HCT116 (cell line): ENCODE measurements around the gene CAMK2A. TPM values are rescaled to one million over a fixed set of nuclear protein-coding genes. Genes with fewer than 3 reads are reported as not detected.

Source experiments
- ATAC-seq: fragments of 200-7000 bp; cut with Tn5 transposase; 2 replicates; pipeline ENCODE4 v1.9.1; 2020; ENCODE audit warnings: mild to moderate bottlenecking, moderate library complexity
- BruUV-seq: library from RNA; stranded (reverse); fragments of 400-500 nt; replicated peaks from 2 replicates; lab custom pipeline; 2021; lab: Mats Ljungman, UMichigan
- CTCF ChIA-PET: fragments of 300-600 bp; sonication (Branson Sonifier 250); formaldehyde crosslinking; loops from one replicate; lab custom pipeline; 2021; ENCODE audit warnings: antibody characterized with exemption; lab: Charles Lee
- POLR2A ChIA-PET: fragments of 300-600, 350-600 bp; sonication (Branson Sonifier 250); formaldehyde crosslinking; loops from one replicate; lab custom pipeline; 2021; ENCODE audit warnings: antibody characterized with exemption; lab: Charles Lee
- RAD21 ChIA-PET, 2 experiments: fragments of 300-600 bp; sonication (Branson Sonifier 250); formaldehyde crosslinking; loops; one replicate each; lab custom pipeline; 2023; ENCODE audit warnings: low total read pairs in 2 of 2; ENCODE audit not compliant: uncharacterized antibody in 2 of 2, unreplicated experiment in 2 of 2, low non-redundant PET in 1 of 2; lab: Charles Lee
- DNase-seq: peaks from one replicate; pipeline ENCODE4 v3.0.0-alpha.2; 2010; ENCODE audit warnings: low read depth, low spot score
- H2AFZ ChIP-seq: fragments of 200-600 bp; shearing (Covaris generic), sonication (generic); 2 replicates; pipeline ENCODE4 v1.6.1; 2017; ENCODE audit warnings: low read depth, mixed run types, mixed read lengths, antibody characterized with exemption, low read length; ENCODE audit not compliant: poor library complexity, severe bottlenecking
- H3K27ac ChIP-seq: 2 replicates; pipeline ENCODE4 v1.5.1; 2012; ENCODE audit warnings: low read depth, low read length
- H3K27me3 ChIP-seq: fragments of 200-600 bp; sonication (generic); 2 replicates; pipeline ENCODE4 v1.6.1; 2016; ENCODE audit warnings: mixed run types, low read length, mixed read lengths; ENCODE audit not compliant: insufficient read depth
- H3K36me3 ChIP-seq, 2 experiments: fragments of 200-500 bp in 1 of 2; fragments of 200-600 bp in 1 of 2; sonication (Bioruptor generic) in 1 of 2; sonication (generic) in 1 of 2; 2 replicates each; pipeline versions ENCODE4 v1.5.1 to v1.6.1; 2014 to 2016; ENCODE audit warnings: low read length in 2 of 2, inconsistent platforms in 1 of 2, mixed read lengths in 1 of 2, mixed run types in 1 of 2; ENCODE audit not compliant: insufficient read depth in 2 of 2, control insufficient read depth in 1 of 2
- H3K4me1 ChIP-seq, 2 experiments: fragments of 200-600 bp in 1 of 2; sonication (generic) in 1 of 2; 2 replicates each; pipeline versions ENCODE4 v1.5.1 to v1.6.1; 2012 to 2017; ENCODE audit warnings: low read length in 2 of 2, inconsistent platforms in 1 of 2, mild to moderate bottlenecking in 1 of 2, mixed read lengths in 1 of 2, mixed run types in 1 of 2, moderate library complexity in 1 of 2; ENCODE audit not compliant: insufficient read depth in 2 of 2, control insufficient read depth in 1 of 2
- H3K4me2 ChIP-seq: fragments of 200-600 bp; sonication (generic); 2 replicates; pipeline ENCODE4 v1.6.1; 2017; ENCODE audit warnings: mixed run types, low read length, mixed read lengths
- H3K4me3 ChIP-seq, 2 experiments: fragments of 200-600 bp in 1 of 2; sonication (generic) in 1 of 2; replicated peaks in 1 of 2; 2 replicates each; pipeline ENCODE4 v1.5.1; 2011 to 2016; ENCODE audit warnings: low read length in 2 of 2, control low read depth in 1 of 2, low read depth in 1 of 2, mild to moderate bottlenecking in 1 of 2, mixed read lengths in 1 of 2, mixed run types in 1 of 2
- H3K79me2 ChIP-seq: fragments of 200-600 bp; sonication (generic); 2 replicates; pipeline ENCODE4 v1.6.1; 2017; ENCODE audit warnings: mild to moderate bottlenecking, mixed run types, low read length, moderate library complexity, mixed read lengths; ENCODE audit not compliant: insufficient read depth
- H3K9ac ChIP-seq: fragments of 200-600 bp; sonication (generic); 2 replicates; pipeline ENCODE4 v1.6.1; 2016; ENCODE audit warnings: low read length, mixed read lengths
- H3K9me2 ChIP-seq: fragments of 200-600 bp; sonication (generic), shearing (Covaris generic); 2 replicates; pipeline ENCODE4 v1.6.1; 2017; ENCODE audit warnings: mixed run types, mild to moderate bottlenecking, moderate library complexity; ENCODE audit not compliant: insufficient read depth
- H3K9me3 ChIP-seq, 2 experiments: fragments of 200-500 bp in 1 of 2; fragments of 200-600 bp in 1 of 2; sonication (Bioruptor generic) in 1 of 2; sonication (generic) in 1 of 2; 2 replicates each; pipeline ENCODE4 v1.6.1; 2014 to 2017; ENCODE audit warnings: low read length in 2 of 2, mixed read lengths in 2 of 2, inconsistent platforms in 1 of 2, low read depth in 1 of 2, mild to moderate bottlenecking in 1 of 2, mixed run types in 1 of 2, moderate library complexity in 1 of 2; ENCODE audit not compliant: control insufficient read depth in 1 of 2, insufficient read depth in 1 of 2
- H4K20me1 ChIP-seq: fragments of 200-600 bp; sonication (generic), shearing (Covaris generic); 2 replicates; pipeline ENCODE4 v1.6.1; 2017; ENCODE audit warnings: mixed run types, mild to moderate bottlenecking, moderate library complexity; ENCODE audit not compliant: insufficient read depth
- CBX3 ChIP-seq: IDR thresholded peaks from 2 replicates; pipeline ENCODE4 v1.6.1; 2012; ENCODE audit warnings: low read depth
- EZH2 ChIP-seq: fragments of 200-600 bp; sonication (generic); IDR thresholded peaks from 2 replicates; pipeline ENCODE4 v1.6.1; 2017; ENCODE audit warnings: antibody characterized with exemption, mixed run types
- FOSL1 ChIP-seq: IDR thresholded peaks from 2 replicates; pipeline ENCODE4 v1.6.1; 2012; ENCODE audit warnings: low read depth
- JUND ChIP-seq: IDR thresholded peaks from 2 replicates; pipeline ENCODE4 v1.6.1; 2012
- MAX ChIP-seq: IDR thresholded peaks from 2 replicates; pipeline ENCODE4 v1.6.1; 2012
- POLR2AphosphoS5 ChIP-seq: IDR thresholded peaks from 2 replicates; pipeline ENCODE4 v1.6.1; 2011; ENCODE audit warnings: mild to moderate bottlenecking, low read depth, low read length, moderate library complexity
- RAD21 ChIP-seq: IDR thresholded peaks from 2 replicates; pipeline ENCODE4 v1.6.1; 2012; ENCODE audit warnings: low read depth, mild to moderate bottlenecking
- REST ChIP-seq: IDR thresholded peaks from 2 replicates; pipeline ENCODE4 v1.6.1; 2012; ENCODE audit warnings: low read depth
- SIN3A ChIP-seq: IDR thresholded peaks from 2 replicates; pipeline ENCODE4 v1.6.1; 2012; ENCODE audit warnings: low read depth
- SP1 ChIP-seq: IDR thresholded peaks from 2 replicates; pipeline ENCODE4 v1.6.1; 2012; ENCODE audit warnings: low read depth
- TCF7L2 ChIP-seq: IDR thresholded peaks from 2 replicates; pipeline ENCODE4 v1.7.0; 2011; ENCODE audit warnings: borderline replicate concordance, inconsistent platforms; ENCODE audit not compliant: insufficient read depth, insufficient read length; ENCODE audit errors: extremely low read depth
- ZBTB33 ChIP-seq: IDR thresholded peaks from 2 replicates; pipeline ENCODE4 v1.6.1; 2011; ENCODE audit warnings: mild to moderate bottlenecking, low read length, moderate library complexity; ENCODE audit not compliant: insufficient replicate concordance; ENCODE audit errors: extremely low read depth
- intact Hi-C: fragments of 100-400 bp; cut with micrococcal nuclease; formaldehyde crosslinking; loops from 2 replicates; pipeline ENCODE4 v1.10.0; 2022
- total RNA-seq: library from RNA; stranded (reverse); gene quantifications from one replicate; pipeline ENCODE4 v1.2.1, GENCODE V29; 2021; ENCODE audit not compliant: unreplicated experiment

Gene CAMK2A
- total RNA-seq, 1 experiment from 2014 or later: not detected

GRCh38 chr5:150317048-150318003, 27.8 kb upstream of the CAMK2A start:
- H3K4me1 ChIP-seq: peaks cover 16 to 54% of the 10 kb centered on the region in 2 experiments

More at GRCh38 chr5:150317048-150318003, 27.8 kb upstream of the CAMK2A start:
- ChIA-PET CTCF (interaction anchor here (1.6 kb wide), 1 partner anchor 34 kb away, joined by 4 read pairs; no protein-coding TSS in a partner anchor), POLR2A (no interaction called here), RAD21 (no interaction called here)
- TF ChIP-seq FOSL1: peak; percentile 99
- TF ChIP-seq TCF7L2: peak; percentile 72
- TF ChIP-seq SIN3A: no peak
- no peak for TF ChIP-seq REST
- TF ChIP-seq RAD21: no peak
- TF ChIP-seq CBX3: peak; percentile 90
- TF ChIP-seq EZH2: no peak
- TF ChIP-seq ZBTB33: peak; percentile 30
- peak; percentile 65; the same call in 1 of the 2 replicates for TF ChIP-seq MAX
- peak; percentile 98 for TF ChIP-seq JUND
- peak; percentile 94 for TF ChIP-seq SP1
- TF ChIP-seq POLR2AphosphoS5: 0 out of 2 replicates have a peak, but pooled peaks have one; percentile 18
- Histone ChIP-seq H2AFZ (no peak overlapping the region), H3K36me3 (no peaks in the 10 kb centered on the region), H3K4me3 (peak overlapping the region in 1 of 2 experiments; percentile 25; a peak in 2 of 4 replicates), H3K27me3 (no peaks in the 10 kb centered on the region), H3K9me3 (no peaks in the 10 kb centered on the region), H3K79me2 (no peaks in the 10 kb centered on the region), H3K4me2 (peak overlapping the region; percentile 69), H3K9ac (peak overlapping the region; percentile 36), H3K9me2 (no peaks in the 10 kb centered on the region), H4K20me1 (no peaks in the 10 kb centered on the region), H3K27ac (peak overlapping the region; percentile 30; the same call in 1 of the 2 replicates)
- ATAC-seq (peak; percentile 95), DNase-seq (peak; percentile 67)
- intact Hi-C loops: no loop called here
- BruUV-seq: no TSS peak
